GM12878 (cell line): ENCODE results near the gene TOGARAM1. TPM values are rescaled to one million over a fixed set of nuclear protein-coding genes. Genes with fewer than 3 reads are reported as not detected.

Experiments
- ATAC-seq: fragments of 200-7000 bp; cut with Tn5 transposase; 3 replicates; pipeline ENCODE4 v1.9.1; 2020; ENCODE audit warnings: mild to moderate bottlenecking, moderate library complexity
- BruUV-seq: library from RNA; stranded (reverse); fragments of 400-500 nt; replicated peaks from 2 replicates; lab custom pipeline; 2021; lab: Mats Ljungman, UMichigan
- CTCF ChIA-PET: fragments of 300-600 bp; sonication (Branson Sonifier 250); formaldehyde crosslinking; extraction: SDS; loops from one replicate; lab custom pipeline; 2021; ENCODE audit warnings: inconsistent platforms; lab: Yijun Ruan, JAX
- POLR2A ChIA-PET: fragments of 350-600 bp; formaldehyde crosslinking; extraction: SDS; loops from one replicate; lab custom pipeline; 2021; ENCODE audit warnings: inconsistent platforms; lab: Charles Lee
- RAD21 ChIA-PET: fragments of 300-600 bp; sonication (Branson Sonifier 250); formaldehyde crosslinking; loops from one replicate; lab custom pipeline; 2023; ENCODE audit warnings: antibody characterized with exemption; ENCODE audit not compliant: unreplicated experiment; lab: Charles Lee
- SMC1A ChIA-PET: fragments of 300-600 bp; sonication (Branson Sonifier 250); formaldehyde crosslinking; loops from one replicate; lab custom pipeline; 2023; ENCODE audit not compliant: unreplicated experiment, uncharacterized antibody; lab: Charles Lee
- DNase-seq: peaks from one replicate; pipeline ENCODE4 v3.0.0-alpha.2; 2011; ENCODE audit warnings: low read depth, low spot score
- FAIRE-seq: peaks from 3 replicates; lab custom pipeline; 2011; peaks lifted over from hg19 to GRCh38; lab: Jason Lieb, UNC
- H2AFZ ChIP-seq: 2 replicates; pipeline ENCODE4 v1.6.0; 2011; ENCODE audit warnings: low read depth, low read length, control low read depth; ENCODE audit not compliant: control insufficient read depth
- H3K27ac ChIP-seq: 2 replicates; pipeline ENCODE4 v1.5.1; 2011; ENCODE audit warnings: control low read depth; ENCODE audit not compliant: control insufficient read depth, insufficient read depth
- H3K27me3 ChIP-seq, 2 experiments: replicated peaks in 1 of 2; 2 replicates each; pipeline versions ENCODE4 v1.6.0 to v1.6.1; 2011; ENCODE audit warnings: low read length in 1 of 2; ENCODE audit not compliant: control insufficient read depth in 2 of 2, insufficient read depth in 2 of 2
- H3K36me3 ChIP-seq, 2 experiments: 2 replicates each; pipeline ENCODE4 v1.5.1; 2011; ENCODE audit warnings: low read length in 1 of 2; ENCODE audit not compliant: control insufficient read depth in 2 of 2, insufficient read depth in 2 of 2
- H3K4me1 ChIP-seq: 2 replicates; pipeline ENCODE4 v1.6.1; 2011; ENCODE audit warnings: mild to moderate bottlenecking, low read length, moderate library complexity, mixed read lengths; ENCODE audit not compliant: control insufficient read depth, insufficient read depth
- H3K4me2 ChIP-seq: 2 replicates; pipeline ENCODE4 v1.6.0; 2011; ENCODE audit warnings: control low read depth; ENCODE audit not compliant: control insufficient read depth, insufficient read depth
- H3K4me3 ChIP-seq: fragments of 200-600 bp; sonication (generic); 2 replicates; pipeline ENCODE4 v1.5.1; 2016
- H3K79me2 ChIP-seq: 2 replicates; pipeline ENCODE4 v1.6.0; 2011; ENCODE audit warnings: low read length; ENCODE audit not compliant: control insufficient read depth, insufficient read depth
- H3K9ac ChIP-seq: 2 replicates; pipeline ENCODE4 v1.8.0; 2011; ENCODE audit warnings: low read length, control low read depth, mixed read lengths; ENCODE audit not compliant: control insufficient read depth, insufficient read depth
- H3K9me3 ChIP-seq: replicated peaks from 3 replicates; pipeline ENCODE4 v1.5.1; 2011; ENCODE audit warnings: mild to moderate bottlenecking, low read length; ENCODE audit not compliant: control insufficient read depth, insufficient read depth
- H4K20me1 ChIP-seq: 2 replicates; pipeline ENCODE4 v1.6.0; 2011; ENCODE audit not compliant: control insufficient read depth, insufficient read depth
- CBX3 ChIP-seq: fragments of 200-600 bp; sonication (generic); IDR thresholded peaks from 2 replicates; pipeline ENCODE4 v1.6.1; 2016; ENCODE audit warnings: low read depth, borderline replicate concordance
- CUX1 ChIP-seq: IDR thresholded peaks from 2 replicates; pipeline ENCODE4 v1.6.1; 2012; ENCODE audit warnings: improper control_type of control experiment, low read depth, low read length; ENCODE audit not compliant: insufficient replicate concordance
- E2F8 ChIP-seq: fragments of 450-650 bp; IDR thresholded peaks from 2 replicates; pipeline ENCODE4 v1.6.1; 2018; ENCODE audit warnings: mild to moderate bottlenecking, low read depth, moderate library complexity; ENCODE audit not compliant: partially characterized antibody
- KAT2A ChIP-seq: conservative IDR thresholded peaks from 2 replicates; pipeline ENCODE4 v1.6.1; 2011; ENCODE audit warnings: low read depth, low read length; ENCODE audit not compliant: control insufficient read depth
- ZNF24 ChIP-seq: fragments of 450-650 bp; IDR thresholded peaks from 2 replicates; pipeline ENCODE4 v1.6.1; 2017; ENCODE audit warnings: antibody characterized with exemption, mild to moderate bottlenecking
- WGBS: methylation state at CpG from one replicate; pipeline ENCODE4 v1.1.6; 2016; ENCODE audit warnings: low lambda C conversion rate; ENCODE audit not compliant: insufficient replicate concordance, insufficient coverage; ENCODE audit errors: missing lambda C conversion rate; 5-methylcytosine and 5-hydroxymethylcytosine counted together
- in situ Hi-C: fragments of 300-500 bp; cut with MboI; formaldehyde crosslinking; loops from 9 replicates; pipeline ENCODE4 v1.14.3; 2018; ENCODE audit warnings: mixed read lengths
- intact Hi-C: fragments of 100-400 bp; cut with micrococcal nuclease; formaldehyde crosslinking; loops from one replicate; pipeline ENCODE4 v1.14.2; 2022; ENCODE audit not compliant: unreplicated experiment
- polyA plus RNA-seq, 11 experiments: library from polyadenylated mRNA; depleted of rRNA in 4 of 11; unstranded in 6 of 11; stranded (reverse) in 5 of 11; fragments of >200 nt; fragmentation: Nextera tagmentation in 4 of 11; fragmentation: Illumina TruSeq in 1 of 11; extraction: Ambion mirVana in 4 of 11; extraction: Trizol in 1 of 11; gene quantifications; 1 replicate in 1 of 11; 2 replicates in 10 of 11; pipeline versions ENCODE4 v1.2.1 to v1.2.3, GENCODE V29; 2011 to 2016; ENCODE audit warnings: inconsistent platforms in 2 of 11, missing spikeins in 2 of 11, low read depth in 1 of 11
- total RNA-seq, 4 experiments: library from RNA; depleted of rRNA in 3 of 4; stranded (reverse); fragments of >200 nt in 3 of 4; fragmentation: Illumina TruSeq in 1 of 4; extraction: Trizol in 1 of 4; gene quantifications; 2 replicates each; pipeline versions ENCODE4 v1.2.1 to v1.2.3, GENCODE V29; 2013 to 2021
- TF ChIP-seq, protein P1 (sequence below): fragments of 450-650 bp; IDR thresholded peaks from 2 replicates; pipeline ENCODE4 v1.6.1; 2017; ENCODE audit warnings: mild to moderate bottlenecking, moderate library complexity
- TF ChIP-seq, protein P2 (sequence below): fragments of 450-650 bp; IDR thresholded peaks from 2 replicates; pipeline ENCODE4 v1.6.1; 2017; ENCODE audit warnings: low read depth, mild to moderate bottlenecking, moderate library complexity

Gene TOGARAM1
- total and polyA plus RNA-seq, 10 of the 15 experiments (the other 5 are each of a cell fraction or from before 2014, with no cell fraction given) = 2.1 to 14.4 (median 7.2) TPM

GRCh38 chr14:44988694-44989093 lies 26.7 kb downstream of the TOGARAM1 start:
- peaks cover 14% of the 10 kb centered on the region for H3K9me3 ChIP-seq
- H3K9ac ChIP-seq = no peak overlapping the region
- no peak overlapping the region for H3K4me2 ChIP-seq
- no peaks in the 10 kb centered on the region for H3K4me1 ChIP-seq
- DNase-seq = no peak
- RAD21 ChIA-PET = no interaction called here
- no peak overlapping the region for H3K27ac ChIP-seq
- no peak overlapping the region for H3K4me3 ChIP-seq
- POLR2A ChIA-PET = no interaction called here
- in situ Hi-C loops (no loop called here), intact Hi-C loops (no loop called here)
- no peaks in the 10 kb centered on the region for H3K27me3 ChIP-seq
- no TSS peak for BruUV-seq
- TF ChIP-seq KAT2A (no peak), E2F8 (no peak), CBX3 (no peak), ZNF24 (no peak), CUX1 (no peak)
- TF ChIP-seq, protein P1, sequence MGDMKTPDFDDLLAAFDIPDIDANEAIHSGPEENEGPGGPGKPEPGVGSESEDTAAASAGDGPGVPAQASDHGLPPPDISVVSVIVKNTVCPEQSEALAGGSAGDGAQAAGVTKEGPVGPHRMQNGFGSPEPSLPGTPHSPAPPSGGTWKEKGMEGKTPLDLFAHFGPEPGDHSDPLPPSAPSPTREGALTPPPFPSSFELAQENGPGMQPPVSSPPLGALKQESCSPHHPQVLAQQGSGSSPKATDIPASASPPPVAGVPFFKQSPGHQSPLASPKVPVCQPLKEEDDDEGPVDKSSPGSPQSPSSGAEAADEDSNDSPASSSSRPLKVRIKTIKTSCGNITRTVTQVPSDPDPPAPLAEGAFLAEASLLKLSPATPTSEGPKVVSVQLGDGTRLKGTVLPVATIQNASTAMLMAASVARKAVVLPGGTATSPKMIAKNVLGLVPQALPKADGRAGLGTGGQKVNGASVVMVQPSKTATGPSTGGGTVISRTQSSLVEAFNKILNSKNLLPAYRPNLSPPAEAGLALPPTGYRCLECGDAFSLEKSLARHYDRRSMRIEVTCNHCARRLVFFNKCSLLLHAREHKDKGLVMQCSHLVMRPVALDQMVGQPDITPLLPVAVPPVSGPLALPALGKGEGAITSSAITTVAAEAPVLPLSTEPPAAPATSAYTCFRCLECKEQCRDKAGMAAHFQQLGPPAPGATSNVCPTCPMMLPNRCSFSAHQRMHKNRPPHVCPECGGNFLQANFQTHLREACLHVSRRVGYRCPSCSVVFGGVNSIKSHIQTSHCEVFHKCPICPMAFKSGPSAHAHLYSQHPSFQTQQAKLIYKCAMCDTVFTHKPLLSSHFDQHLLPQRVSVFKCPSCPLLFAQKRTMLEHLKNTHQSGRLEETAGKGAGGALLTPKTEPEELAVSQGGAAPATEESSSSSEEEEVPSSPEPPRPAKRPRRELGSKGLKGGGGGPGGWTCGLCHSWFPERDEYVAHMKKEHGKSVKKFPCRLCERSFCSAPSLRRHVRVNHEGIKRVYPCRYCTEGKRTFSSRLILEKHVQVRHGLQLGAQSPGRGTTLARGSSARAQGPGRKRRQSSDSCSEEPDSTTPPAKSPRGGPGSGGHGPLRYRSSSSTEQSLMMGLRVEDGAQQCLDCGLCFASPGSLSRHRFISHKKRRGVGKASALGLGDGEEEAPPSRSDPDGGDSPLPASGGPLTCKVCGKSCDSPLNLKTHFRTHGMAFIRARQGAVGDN = no peak
- TF ChIP-seq, protein P2, sequence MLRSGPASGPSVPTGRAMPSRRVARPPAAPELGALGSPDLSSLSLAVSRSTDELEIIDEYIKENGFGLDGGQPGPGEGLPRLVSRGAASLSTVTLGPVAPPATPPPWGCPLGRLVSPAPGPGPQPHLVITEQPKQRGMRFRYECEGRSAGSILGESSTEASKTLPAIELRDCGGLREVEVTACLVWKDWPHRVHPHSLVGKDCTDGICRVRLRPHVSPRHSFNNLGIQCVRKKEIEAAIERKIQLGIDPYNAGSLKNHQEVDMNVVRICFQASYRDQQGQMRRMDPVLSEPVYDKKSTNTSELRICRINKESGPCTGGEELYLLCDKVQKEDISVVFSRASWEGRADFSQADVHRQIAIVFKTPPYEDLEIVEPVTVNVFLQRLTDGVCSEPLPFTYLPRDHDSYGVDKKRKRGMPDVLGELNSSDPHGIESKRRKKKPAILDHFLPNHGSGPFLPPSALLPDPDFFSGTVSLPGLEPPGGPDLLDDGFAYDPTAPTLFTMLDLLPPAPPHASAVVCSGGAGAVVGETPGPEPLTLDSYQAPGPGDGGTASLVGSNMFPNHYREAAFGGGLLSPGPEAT = no peak
- H2AFZ ChIP-seq = no peak overlapping the region
- peaks cover 3% of the 10 kb centered on the region for H3K79me2 ChIP-seq
- no peaks in the 10 kb centered on the region for H4K20me1 ChIP-seq
- SMC1A ChIA-PET = interaction anchor here (0.6 to 1.3 kb wide), 3 partner anchors 10 to 93 kb away, joined by 3 to 4 read pairs (median 3); no protein-coding TSS in a partner anchor
- WGBS = 53% methylated on average over 2 of the region's 2 CpGs
- H3K36me3 ChIP-seq = peaks cover 0 to 4% of the 10 kb centered on the region in 2 experiments; a peak in 1 of 4 replicates
- CTCF ChIA-PET = interaction anchor here (0.8 to 1.0 kb wide), 2 partner anchors 10 to 38 kb away, joined by 3 to 4 read pairs; no protein-coding TSS in a partner anchor
- no peak for FAIRE-seq
- ATAC-seq = no peak
